Measurements from ENCODE around the gene PXDC1.

GRCh38 chr6:3740551-3741476, 10.7 kb downstream of the PXDC1 start:
- TF ChIP-seq POLR2AphosphoS5 (IDR thresholded peaks at IDR 0.05; ENCODE audit: insufficient read depth in 1 of 2, low read depth in 1 of 2) (no peak), POLR2A (IDR thresholded peaks at IDR 0.05) (no peak), CTCF (IDR thresholded peaks at IDR 0.05) (no peak)
